Spleen (tissue), 11 donors: ENCODE measurements around the gene ENC1. TPM values are rescaled to one million over a fixed set of nuclear protein-coding genes. Genes with fewer than 3 reads are reported as not detected.

ENCODE experiments used
- DNase-seq: peaks from one replicate; pipeline ENCODE4 v3.0.0-alpha.2; 2020
- H3K27ac ChIP-seq, 8 donors: fragments of 200-600 bp; sonication (generic) in 7 of 8; 1 replicate in 4 of 8; 2 replicates in 4 of 8; pipeline versions ENCODE4 v1.5.0 to v1.8.0; 2016 to 2021; ENCODE audit warnings: inconsistent platforms in 4 of 8, mild to moderate bottlenecking in 4 of 8, moderate library complexity in 1 of 8
- H3K27me3 ChIP-seq, 7 donors: fragments of 200-600 bp; sonication (generic) in 6 of 7; replicated peaks in 1 of 7; 1 replicate in 4 of 7; 2 replicates in 3 of 7; pipeline versions ENCODE4 v1.5.0 to v1.8.0; 2016 to 2021; ENCODE audit warnings: inconsistent platforms in 3 of 7, mild to moderate bottlenecking in 1 of 7
- H3K36me3 ChIP-seq, 6 donors: fragments of 200-600 bp; sonication (generic) in 5 of 6; 1 replicate in 4 of 6; 2 replicates in 2 of 6; pipeline versions ENCODE4 v1.5.0 to v1.8.0; 2016 to 2021; ENCODE audit warnings: inconsistent platforms in 2 of 6
- H3K4me1 ChIP-seq, 6 donors: fragments of 200-600 bp; sonication (generic) in 5 of 6; 1 replicate in 3 of 6; 2 replicates in 3 of 6; pipeline versions ENCODE4 v1.5.0 to v1.8.0; 2016 to 2021; ENCODE audit warnings: inconsistent platforms in 3 of 6
- H3K4me3 ChIP-seq, 8 donors: fragments of 200-600 bp; sonication (generic) in 7 of 8; 1 replicate in 4 of 8; 2 replicates in 4 of 8; pipeline versions ENCODE4 v1.5.0 to v1.8.0; 2016 to 2021; ENCODE audit warnings: inconsistent platforms in 4 of 8, mild to moderate bottlenecking in 4 of 8, moderate library complexity in 2 of 8
- H3K9me3 ChIP-seq, 8 donors: fragments of 200-600 bp; sonication (generic) in 7 of 8; 1 replicate in 4 of 8; 2 replicates in 4 of 8; pipeline versions ENCODE4 v1.5.0 to v1.8.0; 2016 to 2021; ENCODE audit warnings: inconsistent platforms in 4 of 8
- POLR2A ChIP-seq, 3 donors: fragments of 450-650 bp; IDR thresholded peaks; one replicate each; pipeline ENCODE4 v1.5.1; 2017; ENCODE audit warnings: antibody characterized with exemption in 3 of 3, mild to moderate bottlenecking in 1 of 3
- POLR2AphosphoS5 ChIP-seq, 3 donors: sonication (generic); formaldehyde crosslinking; IDR thresholded peaks; one replicate each; pipeline ENCODE4 v1.5.1; 2017; ENCODE audit warnings: antibody characterized with exemption in 3 of 3
- WGBS, 5 donors: extraction: QIAGEN DNeasy Blood & Tissue Kit in 3 of 5; methylation state at CpG; one replicate each; pipeline versions ENCODE4 v1.1.5 to v1.1.7; 2013 to 2018; 5-methylcytosine and 5-hydroxymethylcytosine counted together
- intact Hi-C: fragments of 100-400 bp; cut with DNase I; formaldehyde crosslinking; loops from one replicate; pipeline ENCODE4 v1.15.0; 2023; ENCODE audit warnings: low total_unique reads
- polyA plus RNA-seq, 3 donors: library from polyadenylated mRNA; stranded (reverse); fragments of 200-250 nt; gene quantifications; one replicate each; pipeline ENCODE4 v1.2.1, GENCODE V29; 2013
- total RNA-seq, 7 donors: library from RNA; depleted of rRNA in 3 of 7; stranded (reverse); fragments of >200 nt in 3 of 7; fragmentation: NEBNext Ultra II Directional in 4 of 7; extraction: Animal tissue kit (Norgen Biotek cat#: 25700) in 4 of 7; gene quantifications; one replicate each; pipeline versions ENCODE4 v1.1.0 to v1.2.1, GENCODE V29; 2016 to 2021
- TF ChIP-seq, protein P1 (sequence below), 11 experiments: fragments of 200-600 bp in 7 of 11; fragments of 450-650 bp in 4 of 11; sonication (generic) in 4 of 11; IDR thresholded peaks in 8 of 11; conservative IDR thresholded peaks in 3 of 11; 1 replicate in 7 of 11; 2 replicates in 4 of 11; pipeline versions ENCODE4 v1.4.0 to v1.8.0; 2016 to 2021; ENCODE audit warnings: antibody characterized with exemption in 11 of 11, inconsistent platforms in 4 of 11, mild to moderate bottlenecking in 1 of 11
- donor health status: healthy with polysubstance abuse.
- donor health status: DM: no; HTN: no; CAD: no; lungs with moderate emphysema.
- donor health status: DM: no; HTN: no; CAD: no.
- donor health status: Bipolar disorder and iron deficiency.
- donor health status: healthy.
- donor health status: DM: no; HTN: no; CAD: no.
- donor health status: DM: yes; HTN: yes; CAD: no.

The ENC1 gene
- total and polyA plus RNA-seq, 10 donors = 3.8 to 19.5 (median 11.2) TPM

DNA sequence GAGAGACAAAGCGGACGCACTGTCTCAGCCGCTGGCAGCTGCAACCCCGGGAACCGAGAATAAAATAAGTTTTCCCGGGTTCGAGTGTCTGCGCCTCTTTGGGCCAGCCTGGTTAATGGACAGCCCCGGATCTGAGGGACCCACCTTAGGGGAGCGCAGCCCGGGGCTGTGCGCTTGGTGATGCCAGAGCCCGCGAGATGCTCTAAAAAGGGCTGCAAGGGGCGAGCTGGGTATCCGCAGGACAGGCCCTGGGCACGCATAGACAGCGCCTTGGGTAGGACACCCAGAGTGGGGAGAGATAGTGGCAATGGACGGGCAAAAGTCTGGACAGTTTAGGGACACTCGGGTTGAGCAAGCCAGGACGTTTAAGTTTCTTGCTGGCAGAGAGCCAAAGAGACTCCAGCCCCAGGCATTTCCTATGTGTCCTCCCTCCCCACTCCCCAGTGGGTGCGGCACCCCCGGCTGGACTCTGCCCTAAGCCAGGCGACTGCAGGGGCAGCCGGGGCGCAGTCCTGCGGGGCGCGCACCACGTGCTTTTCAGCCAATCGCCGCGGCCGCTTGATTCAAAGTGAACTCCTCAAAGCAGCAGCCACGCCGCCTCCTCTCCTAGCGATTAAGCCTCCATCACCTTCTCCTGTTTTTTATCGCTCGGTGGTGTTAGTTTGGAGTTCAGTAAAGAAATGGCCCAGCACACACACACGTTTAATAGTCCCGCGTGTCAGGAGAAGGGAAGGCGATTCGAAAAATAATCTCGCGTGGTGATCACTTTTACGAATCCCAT is 616 bp upstream of the ENC1 start:
- 0 to 3% (median 1%) methylated on average over 27 to 47 of the region's 47 CpGs for WGBS, 5 donors
- peaks cover 0 to 2% (median 0%) of the 10 kb centered on the region in 6 donors for H3K36me3 ChIP-seq
- peak overlapping the region; percentile 84 to 98 (median 92) for H3K27ac ChIP-seq
- DNase-seq = peak; percentile 93
- H3K27me3 ChIP-seq = peaks cover 0 to 19% (median 0%) of the 10 kb centered on the region in 7 donors
- H3K4me1 ChIP-seq = peaks cover 18 to 82% (median 64%) of the 10 kb centered on the region in 6 donors
- no peaks in the 10 kb centered on the region for H3K9me3 ChIP-seq
- intact Hi-C loops = loop anchor here (10.0 kb wide), 2 partner anchors 246 to 606 kb away; no protein-coding TSS in a partner anchor
- TF ChIP-seq, protein P1, sequence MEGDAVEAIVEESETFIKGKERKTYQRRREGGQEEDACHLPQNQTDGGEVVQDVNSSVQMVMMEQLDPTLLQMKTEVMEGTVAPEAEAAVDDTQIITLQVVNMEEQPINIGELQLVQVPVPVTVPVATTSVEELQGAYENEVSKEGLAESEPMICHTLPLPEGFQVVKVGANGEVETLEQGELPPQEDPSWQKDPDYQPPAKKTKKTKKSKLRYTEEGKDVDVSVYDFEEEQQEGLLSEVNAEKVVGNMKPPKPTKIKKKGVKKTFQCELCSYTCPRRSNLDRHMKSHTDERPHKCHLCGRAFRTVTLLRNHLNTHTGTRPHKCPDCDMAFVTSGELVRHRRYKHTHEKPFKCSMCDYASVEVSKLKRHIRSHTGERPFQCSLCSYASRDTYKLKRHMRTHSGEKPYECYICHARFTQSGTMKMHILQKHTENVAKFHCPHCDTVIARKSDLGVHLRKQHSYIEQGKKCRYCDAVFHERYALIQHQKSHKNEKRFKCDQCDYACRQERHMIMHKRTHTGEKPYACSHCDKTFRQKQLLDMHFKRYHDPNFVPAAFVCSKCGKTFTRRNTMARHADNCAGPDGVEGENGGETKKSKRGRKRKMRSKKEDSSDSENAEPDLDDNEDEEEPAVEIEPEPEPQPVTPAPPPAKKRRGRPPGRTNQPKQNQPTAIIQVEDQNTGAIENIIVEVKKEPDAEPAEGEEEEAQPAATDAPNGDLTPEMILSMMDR (IDR thresholded peaks at IDR 0.05 in 8 of 11, conservative IDR thresholded peaks at IDR 0.05 in 3 of 11) = no peak
- peak in 2 of 3 donors; percentile 55 to 71 for TF ChIP-seq POLR2AphosphoS5 (IDR thresholded peaks at IDR 0.05)
- peak overlapping the region; percentile 64 to 87 (median 78) for H3K4me3 ChIP-seq

GRCh38 chr5:74639807-74640449 is 600 bp downstream of the ENC1 start:
- Histone ChIP-seq H3K27ac (peak overlapping the region; percentile 84 to 98 (median 92)), H3K4me1 (peaks cover 18 to 88% (median 64%) of the 10 kb centered on the region in 6 donors), H3K4me3 (peak overlapping the region; percentile 64 to 87 (median 78)), H3K9me3 (no peaks in the 10 kb centered on the region), H3K27me3 (peaks cover 0 to 19% (median 0%) of the 10 kb centered on the region in 7 donors), H3K36me3 (peaks cover 0 to 15% (median 3%) of the 10 kb centered on the region in 6 donors)
- TF ChIP-seq, protein P1 (IDR thresholded peaks at IDR 0.05 in 8 of 11, conservative IDR thresholded peaks at IDR 0.05 in 3 of 11) = peak in 1 of 11 experiments; percentile 10
- TF ChIP-seq POLR2A (IDR thresholded peaks at IDR 0.05) = no peak
- DNase-seq = no peak
- 0 to 1% (median 1%) methylated on average over 38 to 57 of the region's 57 CpGs for WGBS, 5 donors
- intact Hi-C loops = loop anchor here (10.0 kb wide), 3 partner anchors 65 to 605 kb away; no protein-coding TSS in a partner anchor

DNA sequence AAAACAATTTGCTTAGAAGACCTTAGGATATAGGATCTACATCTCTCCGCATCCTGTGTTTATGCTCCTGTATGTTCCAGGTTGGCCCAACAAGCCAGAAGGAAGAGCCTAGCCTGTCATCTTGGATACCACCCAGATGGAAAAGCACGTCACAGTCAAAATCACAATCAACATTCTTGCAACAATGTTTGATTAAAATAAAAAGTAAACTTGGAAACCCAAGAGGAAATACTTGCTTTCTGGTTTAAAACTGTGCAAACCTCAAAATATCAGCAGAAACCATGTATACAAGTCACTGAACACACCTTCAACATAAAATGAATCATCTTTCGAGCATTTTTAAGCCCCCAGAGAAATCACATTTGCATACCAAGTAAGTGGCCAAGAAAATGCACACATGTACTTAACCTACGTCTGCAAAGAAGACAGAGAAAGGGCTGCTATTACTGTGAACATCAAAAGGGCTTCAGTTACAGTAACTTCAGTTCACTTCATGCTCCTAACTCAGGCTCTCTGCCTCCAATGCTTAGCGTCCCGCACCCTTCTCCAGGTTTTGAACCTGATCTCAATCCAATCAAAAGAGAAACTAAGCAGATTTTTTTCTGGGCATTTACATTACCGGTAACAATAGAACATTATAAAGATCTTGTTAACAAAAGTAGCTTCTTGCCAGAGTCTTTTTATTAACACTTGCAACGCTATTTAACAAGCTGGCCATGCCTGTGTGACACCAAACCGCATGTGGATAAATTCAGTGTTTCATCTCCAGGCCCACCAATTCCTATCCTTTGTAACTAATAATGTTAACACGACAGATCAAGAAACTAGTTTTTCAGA is 1.3 kb downstream of the ENC1 start:
- Histone ChIP-seq H3K4me3 (peak overlapping the region; percentile 64 to 87 (median 78)), H3K9me3 (no peaks in the 10 kb centered on the region), H3K27me3 (peaks cover 0 to 19% (median 0%) of the 10 kb centered on the region in 7 donors), H3K4me1 (peaks cover 18 to 86% (median 64%) of the 10 kb centered on the region in 6 donors), H3K27ac (peak overlapping the region; percentile 84 to 98 (median 92)), H3K36me3 (peaks cover 0 to 22% (median 4%) of the 10 kb centered on the region in 6 donors)
- intact Hi-C loops = loop anchor here (10.0 kb wide), 1 partner anchor 64 kb away; no protein-coding TSS in a partner anchor
- TF ChIP-seq POLR2A (IDR thresholded peaks at IDR 0.05) = no peak
- TF ChIP-seq POLR2AphosphoS5 (IDR thresholded peaks at IDR 0.05) = no peak
- TF ChIP-seq, protein P1 (IDR thresholded peaks at IDR 0.05 in 8 of 11, conservative IDR thresholded peaks at IDR 0.05 in 3 of 11) = no peak
- 11 to 19% (median 14%) methylated on average over 10 of the region's 10 CpGs for WGBS, 5 donors
- DNase-seq = no peak
